Measurements from ENCODE around the gene ZNF138.

ZNF138 gene

DNA sequence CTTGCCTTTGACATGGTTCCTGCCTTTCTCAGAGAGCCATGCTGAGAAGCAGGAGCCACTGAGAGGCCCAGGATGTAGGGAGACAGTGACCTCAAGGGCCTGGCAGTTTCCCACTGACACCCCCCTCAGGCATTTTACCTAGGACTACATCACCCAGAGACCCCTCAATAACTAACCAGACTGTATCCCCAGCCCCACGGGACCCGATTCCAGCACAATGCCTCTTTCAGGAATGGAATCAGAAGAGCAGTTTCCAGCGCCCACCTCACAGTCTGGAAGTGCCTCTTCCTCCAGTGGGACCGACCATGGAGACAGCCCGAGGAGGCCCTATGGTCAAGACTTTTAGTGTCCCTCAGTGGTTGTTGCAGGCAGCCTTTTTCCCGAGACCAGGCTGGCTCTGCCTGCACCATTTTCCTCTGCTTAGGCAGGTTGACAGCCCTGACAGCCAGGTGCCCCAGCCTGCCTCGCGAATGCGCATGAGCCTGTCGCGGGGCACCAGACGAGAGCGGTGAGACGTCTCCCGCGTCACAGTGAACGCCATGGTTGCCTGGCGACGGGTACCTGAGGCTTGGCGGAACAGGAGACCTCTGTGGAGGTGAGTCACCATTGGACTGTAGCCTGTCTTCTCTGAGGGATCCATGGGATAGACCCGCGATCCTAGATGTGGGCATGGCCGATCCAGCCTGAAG lies 80.5 kb downstream of the ZNF138 start:
- DNase-seq (ENCODE audit: low read depth in 2 of 3, low spot score in 1 of 3): no peak

DNA sequence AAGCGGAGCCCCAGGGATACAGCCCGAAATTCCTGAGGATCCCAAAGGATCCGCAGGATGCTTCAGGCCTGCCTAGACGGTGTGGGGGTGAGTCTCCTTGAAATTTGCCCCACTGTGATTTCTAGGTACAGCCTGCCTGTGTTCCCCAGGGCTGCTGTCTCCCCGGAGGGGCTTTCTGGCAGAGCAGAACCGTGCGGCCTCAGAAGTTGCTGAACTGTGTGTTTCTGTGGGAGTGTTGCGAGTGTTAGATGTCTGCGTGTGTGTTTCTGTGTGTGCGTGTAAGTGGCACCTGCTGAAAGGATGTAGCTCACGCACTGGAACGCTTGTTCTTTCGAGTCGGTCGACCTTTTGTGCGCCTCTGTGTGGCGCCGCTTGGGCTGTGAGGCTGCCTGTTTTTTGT lies 81.0 kb downstream of the ZNF138 start:
- no peak for DNase-seq (ENCODE audit: low read depth in 2 of 3, low spot score in 1 of 3)

DNA sequence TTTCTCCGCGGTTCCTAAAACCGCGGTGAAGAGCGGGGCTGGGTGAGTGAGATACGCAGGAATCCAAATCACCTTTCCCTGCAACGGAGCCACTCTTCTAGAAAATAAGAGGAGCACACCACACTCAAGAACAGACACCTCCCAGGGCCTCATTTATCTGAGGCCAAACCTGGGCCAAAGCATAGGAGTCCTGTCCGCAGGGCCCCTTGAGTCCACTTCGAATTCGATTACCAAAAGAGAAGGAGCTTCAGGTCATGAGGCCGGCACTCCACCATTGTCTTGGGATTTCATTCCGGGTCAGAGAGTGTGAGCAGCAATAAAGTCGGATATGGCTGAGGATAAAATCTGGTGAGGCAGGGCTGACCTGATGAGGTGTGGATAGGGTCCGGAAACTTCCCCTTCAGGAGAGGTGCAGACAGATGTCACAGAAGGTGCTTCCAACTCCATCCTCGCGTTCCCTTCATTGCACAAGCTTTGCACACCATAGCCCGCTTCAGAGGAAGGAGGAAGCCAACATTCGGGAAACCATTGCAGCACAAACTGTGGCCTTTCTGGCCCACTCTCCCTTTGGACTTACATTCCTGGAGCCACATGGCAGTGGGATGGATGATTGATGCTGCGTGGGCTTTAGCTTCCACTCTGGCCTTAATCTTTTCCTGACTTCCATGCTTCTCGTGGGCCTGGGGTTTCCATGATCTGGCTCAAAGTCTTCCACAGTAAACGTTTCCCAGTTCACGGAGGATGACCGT lies 81.6 kb downstream of the ZNF138 start:
- DNase-seq (ENCODE audit: low read depth in 2 of 3, low spot score in 1 of 3): no peak

DNA sequence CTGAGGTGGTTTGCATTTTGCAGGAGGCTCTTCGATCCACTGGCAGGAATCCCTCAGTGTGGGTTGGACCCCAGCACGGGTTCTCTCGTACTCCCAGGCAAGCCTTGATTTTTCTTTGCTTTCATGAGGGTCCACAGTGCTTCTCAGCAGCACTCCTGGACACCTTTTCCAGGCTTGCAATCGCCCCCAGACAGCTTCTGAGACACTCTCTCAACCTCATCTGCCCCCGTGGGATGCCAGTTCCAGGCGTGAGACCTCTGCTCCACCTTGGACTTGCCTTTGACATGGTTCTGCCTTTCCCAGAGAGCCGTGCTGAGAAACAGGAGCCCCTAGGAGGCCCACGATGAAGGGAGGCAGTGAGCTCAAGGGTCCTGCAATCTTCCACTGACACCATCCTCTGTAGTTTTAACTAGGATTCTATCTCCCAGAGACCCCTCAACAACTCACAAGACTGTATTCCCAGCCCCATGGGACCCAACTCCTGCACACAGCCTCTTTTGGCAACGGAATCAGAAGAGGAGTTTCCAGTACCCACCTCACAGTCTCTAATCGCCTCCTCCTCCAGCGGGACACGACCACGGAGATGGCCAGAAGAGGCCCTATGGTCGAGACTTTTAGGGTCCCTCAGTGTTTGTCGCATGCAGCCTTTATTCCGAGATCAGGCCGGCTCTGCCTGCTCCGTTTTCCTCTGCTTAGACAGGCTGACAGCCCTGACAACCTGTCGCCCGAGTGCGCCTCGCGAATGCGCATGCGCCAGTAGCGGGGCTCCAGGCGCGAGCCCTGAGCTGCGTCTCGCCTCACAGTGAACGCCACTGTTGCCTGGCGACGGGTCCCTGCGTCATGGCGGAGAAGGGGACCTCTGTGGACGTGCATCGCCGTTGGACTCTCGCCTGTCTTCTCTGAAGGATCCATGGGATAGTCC lies 82.8 kb downstream of the ZNF138 start:
- peak; percentile 41 to 64 (median 50) for DNase-seq (ENCODE audit: low read depth in 2 of 3, low spot score in 1 of 3)

DNA sequence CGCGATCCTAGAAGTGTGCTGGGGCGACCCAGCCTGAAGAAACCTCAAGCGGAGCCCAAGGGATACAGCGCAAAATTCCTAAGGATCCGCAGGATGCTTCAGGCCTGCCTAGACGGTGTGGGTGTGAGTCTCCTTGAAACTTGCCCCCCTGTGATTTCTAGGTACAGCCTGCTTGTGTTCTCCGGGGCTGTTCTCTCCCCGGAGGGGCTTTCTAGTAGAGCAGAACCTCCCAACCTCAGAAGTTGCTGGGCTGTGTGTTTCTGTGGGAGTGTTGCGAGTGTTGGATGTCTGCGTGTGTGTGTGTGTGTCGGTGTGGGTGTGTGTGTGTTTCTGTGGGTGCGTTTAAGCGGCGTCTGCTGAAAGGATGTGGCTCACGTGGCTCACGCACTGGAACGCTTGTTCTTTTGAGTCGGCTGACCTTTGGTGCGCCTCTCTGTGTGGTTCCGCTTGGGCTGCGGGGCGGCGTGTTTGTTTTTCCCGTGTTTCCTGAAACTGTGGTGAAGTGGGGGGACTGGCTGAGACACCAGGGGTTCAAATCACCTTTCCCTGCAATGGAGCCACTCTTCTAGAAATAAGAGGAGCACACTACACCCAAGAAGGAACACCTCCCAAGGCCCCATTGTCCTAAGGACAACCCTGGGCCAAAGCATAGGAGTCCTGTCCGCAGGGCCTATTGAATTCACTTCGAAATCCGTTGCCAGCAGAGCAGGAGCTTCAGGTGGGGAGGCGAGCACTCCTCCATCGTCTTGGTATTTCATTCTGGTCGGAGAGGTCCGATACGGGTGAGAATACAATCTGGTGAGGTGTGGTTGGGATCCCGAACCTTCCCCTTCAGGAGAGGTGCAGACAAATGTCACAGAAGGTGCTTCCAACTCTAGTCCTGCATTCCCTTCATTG lies 83.7 kb downstream of the ZNF138 start:
- DNase-seq (ENCODE audit: low read depth in 2 of 3, low spot score in 1 of 3): no peak

DNA sequence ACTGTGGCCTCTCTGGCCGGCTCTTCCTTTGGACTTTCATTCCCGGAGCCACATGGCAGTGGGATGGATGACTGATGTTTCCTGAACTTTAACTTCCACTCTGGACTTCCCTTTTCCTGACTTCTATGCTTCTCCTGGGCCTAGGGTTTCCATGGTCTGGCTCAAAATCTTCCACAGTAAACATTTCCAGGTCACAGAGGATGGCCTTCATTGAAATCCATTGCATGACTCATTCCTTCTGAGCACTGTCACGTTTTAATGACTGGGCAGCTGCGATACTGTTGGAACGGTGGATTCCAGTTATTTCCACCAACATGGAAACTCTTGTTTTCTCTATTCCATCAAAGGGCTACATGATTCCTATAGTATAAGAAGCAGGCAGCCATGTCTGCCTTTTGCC lies 84.5 kb downstream of the ZNF138 start:
- DNase-seq (ENCODE audit: low read depth in 2 of 3, low spot score in 1 of 3): no peak

DNA sequence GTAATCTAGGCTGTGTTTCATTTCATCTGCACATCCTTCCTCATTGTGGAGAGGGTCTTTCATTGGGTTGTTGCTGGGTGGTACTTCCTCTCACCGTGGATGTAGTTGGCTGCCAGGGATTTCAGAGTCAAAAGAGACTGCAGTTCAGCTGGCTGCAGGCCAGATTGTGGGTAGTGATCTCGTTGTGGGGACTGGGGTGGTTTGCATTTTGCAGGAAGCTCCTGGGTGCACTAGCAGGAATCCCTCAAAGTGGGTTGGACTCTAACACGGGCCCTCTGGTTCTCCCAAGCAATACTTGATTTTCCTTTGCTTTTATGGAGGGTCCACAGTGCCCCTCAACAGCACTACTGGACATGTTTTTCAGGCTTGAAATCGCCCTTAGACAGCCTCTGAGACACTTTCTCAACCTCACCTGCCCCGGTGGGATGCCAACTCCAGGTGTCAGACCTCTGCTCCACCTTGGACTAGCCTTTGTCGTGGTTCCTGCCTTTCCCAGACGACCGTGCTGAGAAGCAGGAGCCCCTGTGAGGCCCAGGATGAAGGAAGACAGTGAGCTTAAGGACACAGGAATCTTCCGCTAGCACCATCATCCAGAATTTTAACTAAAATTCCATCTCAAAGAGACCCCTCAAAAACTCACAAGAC lies 85.0 kb downstream of the ZNF138 start:
- DNase-seq (ENCODE audit: low read depth in 2 of 3, low spot score in 1 of 3): no peak

- DNase-seq (ENCODE audit: low read depth in 2 of 3, low spot score in 1 of 3): no peak
These were observed 85.6 kb downstream of the ZNF138 start for GRCh38 chr7:64879800-64880199.

- DNase-seq (ENCODE audit: low read depth in 2 of 3, low spot score in 1 of 3): no peak
These were observed 86.4 kb downstream of the ZNF138 start for GRCh38 chr7:64880322-64881297.

GRCh38 chr7:64881461-64882287 lies 87.4 kb downstream of the ZNF138 start:
- no peak for DNase-seq (ENCODE audit: low read depth in 2 of 3, low spot score in 1 of 3)

GRCh38 chr7:64882341-64883112 lies 88.3 kb downstream of the ZNF138 start:
- no peak for DNase-seq (ENCODE audit: low read depth in 2 of 3, low spot score in 1 of 3)
